Osteocyte (in vitro differentiated cells): ENCODE results near the gene GPR18. TPM values are rescaled to one million over a fixed set of nuclear protein-coding genes. Genes with fewer than 3 reads are reported as not detected.

ENCODE experiments used
- DNase-seq: peaks from one replicate; pipeline ENCODE4 v3.0.0; 2021; ENCODE audit warnings: mixed read lengths; ENCODE audit not compliant: unreplicated experiment; ENCODE audit errors: extremely low spot score
- H3K27ac Mint-ChIP-seq: one replicate; pipeline ENCODE4 v1.8.0; 2021; ENCODE audit warnings: mild to moderate bottlenecking, mixed read lengths; ENCODE audit not compliant: unreplicated experiment
- H3K27me3 Mint-ChIP-seq: one replicate; pipeline ENCODE4 v1.8.0; 2021; ENCODE audit warnings: mixed read lengths; ENCODE audit not compliant: unreplicated experiment
- H3K36me3 Mint-ChIP-seq: one replicate; pipeline ENCODE4 v1.8.0; 2021; ENCODE audit warnings: mixed read lengths; ENCODE audit not compliant: unreplicated experiment
- H3K4me1 Mint-ChIP-seq: one replicate; pipeline ENCODE4 v1.8.0; 2021; ENCODE audit warnings: mixed read lengths; ENCODE audit not compliant: unreplicated experiment
- H3K4me3 Mint-ChIP-seq: one replicate; pipeline ENCODE4 v1.8.0; 2021; ENCODE audit warnings: mild to moderate bottlenecking, moderate library complexity, mixed read lengths; ENCODE audit not compliant: unreplicated experiment
- H3K9me3 Mint-ChIP-seq: one replicate; pipeline ENCODE4 v1.8.0; 2021; ENCODE audit warnings: mixed read lengths; ENCODE audit not compliant: unreplicated experiment
- total RNA-seq: library from RNA; stranded (reverse); gene quantifications from 2 replicates; pipeline ENCODE4 v1.2.1, GENCODE V29; 2021
- TF ChIP-seq, protein P1 (sequence below): fragments of 200-600 bp; sonication (generic); IDR thresholded peaks from 2 replicates; pipeline ENCODE4 v1.5.0; 2021; ENCODE audit warnings: antibody characterized with exemption, mild to moderate bottlenecking, moderate library complexity

GPR18 gene
- total RNA-seq, 1 donor from 2014 or later, result not detected

DNA sequence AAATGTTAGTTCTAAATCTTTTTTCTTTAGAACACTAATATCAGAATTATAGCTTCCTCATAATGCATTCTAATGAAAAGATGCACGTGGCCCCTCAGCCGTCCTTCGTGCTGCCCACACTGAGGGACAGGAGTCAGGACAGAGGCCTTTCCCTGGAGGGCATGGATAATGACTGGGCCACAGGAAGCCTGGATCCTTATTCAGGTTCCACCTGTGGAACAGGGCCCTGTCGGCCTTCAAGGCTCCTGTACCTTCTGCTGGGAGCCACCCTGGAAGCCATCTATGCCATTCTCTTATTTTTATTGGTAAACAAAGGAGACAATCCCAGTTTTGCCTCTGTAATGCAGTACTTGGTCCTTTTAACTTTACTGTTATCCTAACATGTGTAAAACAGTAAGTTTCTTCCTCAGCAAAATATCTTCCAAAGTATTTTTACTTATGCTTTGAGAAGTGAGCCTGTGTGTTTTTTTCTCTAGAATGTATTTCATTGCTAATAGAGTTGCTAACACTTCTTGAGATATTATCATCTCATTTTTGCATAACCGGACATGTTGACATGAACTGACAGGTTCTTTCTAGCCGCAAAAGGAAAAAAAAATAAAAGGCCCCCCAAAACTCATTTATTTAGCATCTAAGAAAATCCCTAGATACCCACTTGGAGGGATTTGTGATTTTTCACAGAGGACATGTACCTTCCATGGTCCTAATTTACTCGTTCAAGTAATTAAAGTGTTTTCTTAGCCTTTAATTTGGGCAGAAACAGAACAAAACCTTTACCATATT lies 43.1 kb upstream of the GPR18 start:
- TF ChIP-seq, protein P1, sequence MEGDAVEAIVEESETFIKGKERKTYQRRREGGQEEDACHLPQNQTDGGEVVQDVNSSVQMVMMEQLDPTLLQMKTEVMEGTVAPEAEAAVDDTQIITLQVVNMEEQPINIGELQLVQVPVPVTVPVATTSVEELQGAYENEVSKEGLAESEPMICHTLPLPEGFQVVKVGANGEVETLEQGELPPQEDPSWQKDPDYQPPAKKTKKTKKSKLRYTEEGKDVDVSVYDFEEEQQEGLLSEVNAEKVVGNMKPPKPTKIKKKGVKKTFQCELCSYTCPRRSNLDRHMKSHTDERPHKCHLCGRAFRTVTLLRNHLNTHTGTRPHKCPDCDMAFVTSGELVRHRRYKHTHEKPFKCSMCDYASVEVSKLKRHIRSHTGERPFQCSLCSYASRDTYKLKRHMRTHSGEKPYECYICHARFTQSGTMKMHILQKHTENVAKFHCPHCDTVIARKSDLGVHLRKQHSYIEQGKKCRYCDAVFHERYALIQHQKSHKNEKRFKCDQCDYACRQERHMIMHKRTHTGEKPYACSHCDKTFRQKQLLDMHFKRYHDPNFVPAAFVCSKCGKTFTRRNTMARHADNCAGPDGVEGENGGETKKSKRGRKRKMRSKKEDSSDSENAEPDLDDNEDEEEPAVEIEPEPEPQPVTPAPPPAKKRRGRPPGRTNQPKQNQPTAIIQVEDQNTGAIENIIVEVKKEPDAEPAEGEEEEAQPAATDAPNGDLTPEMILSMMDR, result no peak
- Mint-ChIP-seq H3K27me3 (no peaks in the 10 kb centered on the region), H3K9me3 (no peaks in the 10 kb centered on the region), H3K36me3 (peaks cover 4% of the 10 kb centered on the region), H3K4me3 (no peak overlapping the region), H3K27ac (no peak overlapping the region), H3K4me1 (peaks cover 7% of the 10 kb centered on the region)
- no peak for DNase-seq

GRCh38 chr13:99299920-99300341 lies 41.8 kb upstream of the GPR18 start:
- no peak overlapping the region for H3K27ac Mint-ChIP-seq
- no peak for DNase-seq
- H3K4me1 Mint-ChIP-seq, result peaks cover 11% of the 10 kb centered on the region
- TF ChIP-seq, protein P1, result no peak
- no peaks in the 10 kb centered on the region for H3K27me3 Mint-ChIP-seq
- H3K9me3 Mint-ChIP-seq, result no peaks in the 10 kb centered on the region
- no peak overlapping the region for H3K4me3 Mint-ChIP-seq
- peaks cover 6% of the 10 kb centered on the region for H3K36me3 Mint-ChIP-seq

GRCh38 chr13:99299256-99299919 lies 41.2 kb upstream of the GPR18 start:
- Mint-ChIP-seq H3K4me3 (no peak overlapping the region), H3K9me3 (no peaks in the 10 kb centered on the region), H3K27me3 (no peaks in the 10 kb centered on the region), H3K4me1 (peaks cover 11% of the 10 kb centered on the region), H3K27ac (no peak overlapping the region), H3K36me3 (peaks cover 6% of the 10 kb centered on the region)
- no peak for DNase-seq
- TF ChIP-seq, protein P1, result no peak

DNA sequence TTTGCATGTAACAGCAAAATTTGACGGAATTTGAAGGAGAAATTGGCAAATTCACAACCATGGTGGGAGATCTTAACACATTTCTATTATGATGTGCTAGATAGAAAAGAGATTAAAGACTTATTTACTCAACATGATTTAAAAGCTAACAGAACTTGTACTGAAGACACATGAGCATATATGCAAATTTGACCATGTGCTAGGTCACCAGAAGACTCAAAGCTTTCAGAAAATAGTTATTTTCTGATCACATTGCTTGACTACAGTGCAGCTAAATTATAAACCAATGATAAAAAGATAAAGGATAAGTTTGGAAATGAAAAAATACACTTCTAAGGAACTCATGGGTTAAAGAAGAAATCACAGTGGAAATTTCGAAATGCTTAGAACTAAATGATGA lies 39.9 kb upstream of the GPR18 start:
- Mint-ChIP-seq H3K27me3 (no peaks in the 10 kb centered on the region), H3K36me3 (peaks cover 4% of the 10 kb centered on the region), H3K4me3 (no peak overlapping the region), H3K27ac (no peak overlapping the region), H3K9me3 (no peaks in the 10 kb centered on the region), H3K4me1 (peaks cover 11% of the 10 kb centered on the region)
- TF ChIP-seq, protein P1, result no peak
- no peak for DNase-seq

DNA sequence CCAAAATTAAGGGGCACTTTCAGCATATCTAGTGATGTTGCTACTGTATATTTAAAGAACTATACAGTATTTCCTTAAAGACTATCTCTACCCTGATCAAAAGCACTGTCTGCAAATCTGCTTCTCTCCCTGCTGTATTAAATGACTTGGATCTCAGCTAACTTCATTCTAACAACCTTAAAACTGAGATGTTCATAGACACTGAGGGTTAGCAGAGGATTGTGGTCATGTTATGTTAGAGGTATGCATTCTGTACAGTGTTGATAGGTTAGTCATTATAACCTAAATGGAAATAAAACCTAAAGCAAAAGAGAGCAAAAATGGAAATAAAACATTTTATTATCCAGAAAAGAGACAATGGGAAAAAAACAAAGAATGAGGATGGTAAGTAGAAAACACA lies 39.2 kb upstream of the GPR18 start:
- TF ChIP-seq, protein P1, result no peak
- H3K27ac Mint-ChIP-seq, result no peak overlapping the region
- H3K36me3 Mint-ChIP-seq, result peaks cover 4% of the 10 kb centered on the region
- H3K9me3 Mint-ChIP-seq, result no peaks in the 10 kb centered on the region
- no peak overlapping the region for H3K4me3 Mint-ChIP-seq
- H3K27me3 Mint-ChIP-seq, result no peaks in the 10 kb centered on the region
- H3K4me1 Mint-ChIP-seq, result peaks cover 11% of the 10 kb centered on the region
- DNase-seq, result no peak
